Loucy (cell line): ENCODE results near the gene PTPRN2.

Source experiments
- EZH2phosphoT487 ChIP-seq: fragments of 200-600 bp; IDR thresholded peaks from 2 replicates; pipeline ENCODE4 v1.6.1; 2018; ENCODE audit warnings: antibody characterized with exemption, mild to moderate bottlenecking, moderate library complexity, borderline replicate concordance
- TF ChIP-seq, protein P1 (sequence below): fragments of 200-600 bp; sonication (generic); conservative IDR thresholded peaks from 2 replicates; pipeline ENCODE4 v1.5.1; 2014; ENCODE audit warnings: mild to moderate bottlenecking, antibody characterized with exemption, low read length

DNA sequence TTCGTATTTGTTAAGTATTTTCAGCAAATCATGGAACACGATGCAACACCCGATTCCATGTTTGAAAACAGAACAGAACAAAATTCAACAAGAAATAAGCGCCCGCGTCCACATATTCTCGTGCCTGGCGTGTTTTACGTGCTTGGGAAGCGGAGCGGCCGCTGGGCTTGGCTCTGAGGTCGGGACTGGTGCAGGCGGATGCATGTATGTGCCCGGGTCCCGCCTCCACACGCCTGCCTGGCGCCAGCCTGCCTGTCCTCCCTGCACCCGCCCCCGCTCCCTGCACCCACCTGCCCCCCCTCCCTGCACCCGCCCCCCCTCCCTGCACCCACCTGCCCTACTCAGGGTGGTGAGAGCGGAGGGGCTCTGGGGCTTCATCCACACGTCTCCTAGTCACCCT is 796.4 kb downstream of the PTPRN2 start:
- TF ChIP-seq, protein P1, sequence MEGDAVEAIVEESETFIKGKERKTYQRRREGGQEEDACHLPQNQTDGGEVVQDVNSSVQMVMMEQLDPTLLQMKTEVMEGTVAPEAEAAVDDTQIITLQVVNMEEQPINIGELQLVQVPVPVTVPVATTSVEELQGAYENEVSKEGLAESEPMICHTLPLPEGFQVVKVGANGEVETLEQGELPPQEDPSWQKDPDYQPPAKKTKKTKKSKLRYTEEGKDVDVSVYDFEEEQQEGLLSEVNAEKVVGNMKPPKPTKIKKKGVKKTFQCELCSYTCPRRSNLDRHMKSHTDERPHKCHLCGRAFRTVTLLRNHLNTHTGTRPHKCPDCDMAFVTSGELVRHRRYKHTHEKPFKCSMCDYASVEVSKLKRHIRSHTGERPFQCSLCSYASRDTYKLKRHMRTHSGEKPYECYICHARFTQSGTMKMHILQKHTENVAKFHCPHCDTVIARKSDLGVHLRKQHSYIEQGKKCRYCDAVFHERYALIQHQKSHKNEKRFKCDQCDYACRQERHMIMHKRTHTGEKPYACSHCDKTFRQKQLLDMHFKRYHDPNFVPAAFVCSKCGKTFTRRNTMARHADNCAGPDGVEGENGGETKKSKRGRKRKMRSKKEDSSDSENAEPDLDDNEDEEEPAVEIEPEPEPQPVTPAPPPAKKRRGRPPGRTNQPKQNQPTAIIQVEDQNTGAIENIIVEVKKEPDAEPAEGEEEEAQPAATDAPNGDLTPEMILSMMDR = no peak
- no peak for TF ChIP-seq EZH2phosphoT487
